ENCODE results near the gene LRRC3. TPM values are rescaled to one million over a fixed set of nuclear protein-coding genes. Genes with fewer than 3 reads are reported as not detected.

LRRC3 gene, protein sequence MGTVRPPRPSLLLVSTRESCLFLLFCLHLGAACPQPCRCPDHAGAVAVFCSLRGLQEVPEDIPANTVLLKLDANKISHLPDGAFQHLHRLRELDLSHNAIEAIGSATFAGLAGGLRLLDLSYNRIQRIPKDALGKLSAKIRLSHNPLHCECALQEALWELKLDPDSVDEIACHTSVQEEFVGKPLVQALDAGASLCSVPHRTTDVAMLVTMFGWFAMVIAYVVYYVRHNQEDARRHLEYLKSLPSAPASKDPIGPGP
- 1.6 TPM for total RNA-seq
- under 1 TPM; 0.15 to 0.44 (median 0.38) TPM for polyA plus RNA-seq

DNA sequence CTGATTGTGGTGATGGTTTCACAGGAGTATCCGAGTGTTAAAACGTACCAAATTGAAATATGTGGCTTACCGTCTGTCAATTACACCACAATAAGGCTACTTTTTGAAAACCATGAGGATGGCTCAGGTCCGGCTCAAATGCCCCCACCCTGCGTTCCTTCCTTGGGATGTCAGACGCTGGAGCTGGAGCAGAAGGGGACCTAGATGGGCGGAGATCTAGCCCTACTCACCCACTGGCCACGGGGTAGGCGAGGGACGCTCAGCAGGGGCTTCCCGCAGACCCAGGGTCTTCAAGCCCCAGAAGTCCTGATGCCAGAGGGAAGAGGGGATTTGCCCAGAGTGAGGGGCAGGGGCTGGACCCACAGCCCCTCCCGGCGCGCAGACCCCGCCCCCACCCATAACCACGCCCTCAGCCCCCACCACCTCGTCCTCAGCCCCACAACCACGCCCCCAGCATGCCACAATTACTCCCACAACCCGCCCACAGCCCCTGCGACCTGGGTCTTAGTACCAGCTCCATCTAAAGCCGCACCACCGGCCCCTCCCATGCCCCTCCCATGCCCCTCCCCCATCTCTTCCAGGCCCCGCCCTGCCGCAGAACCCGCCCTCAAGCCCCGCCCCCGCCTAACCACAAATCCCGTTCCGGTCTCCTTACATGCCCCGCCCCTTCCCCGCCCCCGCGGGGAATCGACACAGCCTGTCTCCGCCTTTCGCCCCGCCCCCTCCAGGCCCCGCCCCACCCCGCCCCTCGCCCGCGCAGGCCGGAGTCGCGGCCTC lies at the start of gene LRRC3:
LRRC3 (plus strand) TSS at position 764 of the 777 bp plus-strand sequence. CDS start 1,135 bp downstream, outside the sequence.
- Mint-ChIP-seq H3K36me3 (no peaks in the 10 kb centered on the region), H3K4me1 (peaks cover 0 to 5% (median 1%) of the 10 kb centered on the region in 4 donors), H3K9me3 (peaks cover 0 to 9% (median 2%) of the 10 kb centered on the region in 7 donors), H3K27me3 (peaks cover 14% of the 10 kb centered on the region), H3K27ac (peak within 1 kb of the TSS in 2 of 3 donors; percentile 31 to 89), H3K4me3 (peak within 1 kb of the TSS; percentile 58 to 82 (median 82))
- Histone ChIP-seq H3K9me3 (ENCODE audit: control insufficient read depth in 2 of 2, low read length in 2 of 2) (peaks cover 5 to 9% of the 10 kb centered on the region in 2 experiments), H3K27ac (ENCODE audit: insufficient read depth, low read length, poor library complexity, severe bottlenecking) (no peak within 1 kb of the TSS), H3K27me3 (ENCODE audit: control insufficient read depth, insufficient read depth, low read length) (no peaks in the 10 kb centered on the region), H3K4me1 (ENCODE audit: control insufficient read depth, insufficient read depth, low read length, poor library complexity, severe bottlenecking) (peaks cover 10% of the 10 kb centered on the region), H3K4me3 (ENCODE audit: low read depth, low read length) (no peak within 1 kb of the TSS), H3K36me3 (ENCODE audit: control insufficient read depth, insufficient read depth, low read length) (no peaks in the 10 kb centered on the region)
- ATAC-seq (ENCODE audit: low read depth in 2 of 2) (peak; percentile 77 to 81), DNase-seq (peak; percentile 76 to 86 (median 80))

DNA sequence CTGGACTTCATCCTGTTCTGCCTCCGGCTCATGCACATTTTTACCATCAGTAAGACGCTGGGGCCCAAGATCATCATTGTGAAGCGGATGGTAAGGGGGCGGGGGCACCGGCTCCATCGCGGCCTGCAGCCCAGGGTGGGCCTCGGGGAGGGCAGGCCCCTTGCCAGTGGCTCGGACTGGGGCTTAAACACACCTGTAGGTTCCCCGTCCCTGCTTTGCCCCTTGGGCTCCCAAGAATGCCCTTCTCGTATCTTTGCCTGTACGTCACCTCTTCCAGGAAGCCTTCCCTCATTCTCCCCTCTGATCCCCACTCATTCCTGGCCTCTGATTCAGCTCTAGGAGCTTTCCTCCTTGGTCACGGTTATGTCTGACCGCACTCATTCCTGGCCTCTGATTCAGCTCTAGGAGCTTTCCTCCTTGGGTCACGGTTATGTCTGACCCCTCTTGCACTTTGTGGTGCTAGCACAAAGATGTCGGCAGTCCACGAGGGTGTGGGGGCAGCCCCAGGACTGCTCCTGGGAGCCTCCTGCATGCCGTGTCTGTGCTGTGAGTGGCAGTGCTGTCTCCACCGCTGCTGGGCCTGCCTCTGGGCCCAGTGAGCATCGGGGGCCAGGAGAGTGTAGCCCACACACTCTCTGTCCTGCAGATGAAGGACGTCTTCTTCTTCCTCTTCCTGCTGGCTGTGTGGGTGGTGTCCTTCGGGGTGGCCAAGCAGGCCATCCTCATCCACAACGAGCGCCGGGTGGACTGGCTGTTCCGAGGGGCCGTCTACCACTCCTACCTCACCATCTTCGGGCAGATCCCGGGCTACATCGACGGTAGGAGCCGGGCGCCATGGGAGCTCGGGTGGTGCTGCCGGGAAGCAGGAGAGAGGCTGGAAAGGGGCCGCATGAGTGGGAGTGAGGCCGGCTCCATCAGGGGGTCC lies 49.1 kb upstream of the LRRC3 start:
- peaks cover 0 to 7% (median 0%) of the 10 kb centered on the region in 4 donors for H3K4me1 Mint-ChIP-seq
- Histone ChIP-seq H3K27me3 (ENCODE audit: control insufficient read depth, insufficient read depth, low read length) (no peaks in the 10 kb centered on the region), H3K9me3 (ENCODE audit: control insufficient read depth in 2 of 2, low read length in 2 of 2) (no peaks in the 10 kb centered on the region), H3K4me3 (ENCODE audit: low read depth, low read length) (no peak overlapping the region), H3K36me3 (ENCODE audit: control insufficient read depth, insufficient read depth, low read length) (no peaks in the 10 kb centered on the region), H3K27ac (ENCODE audit: insufficient read depth, low read length, poor library complexity, severe bottlenecking) (no peak overlapping the region), H3K4me1 (ENCODE audit: control insufficient read depth, insufficient read depth, low read length, poor library complexity, severe bottlenecking) (no peaks in the 10 kb centered on the region)
- peak overlapping the region in 1 of 3 donors; percentile 20 for H3K27ac Mint-ChIP-seq
- DNase-seq (no peak), ATAC-seq (ENCODE audit: low read depth in 2 of 2) (no peak)
- no peak overlapping the region for H3K4me3 Mint-ChIP-seq
- no peaks in the 10 kb centered on the region for H3K36me3 Mint-ChIP-seq
- H3K9me3 Mint-ChIP-seq, result peaks cover 0 to 5% (median 2%) of the 10 kb centered on the region in 7 donors
- no peaks in the 10 kb centered on the region for H3K27me3 Mint-ChIP-seq

DNA sequence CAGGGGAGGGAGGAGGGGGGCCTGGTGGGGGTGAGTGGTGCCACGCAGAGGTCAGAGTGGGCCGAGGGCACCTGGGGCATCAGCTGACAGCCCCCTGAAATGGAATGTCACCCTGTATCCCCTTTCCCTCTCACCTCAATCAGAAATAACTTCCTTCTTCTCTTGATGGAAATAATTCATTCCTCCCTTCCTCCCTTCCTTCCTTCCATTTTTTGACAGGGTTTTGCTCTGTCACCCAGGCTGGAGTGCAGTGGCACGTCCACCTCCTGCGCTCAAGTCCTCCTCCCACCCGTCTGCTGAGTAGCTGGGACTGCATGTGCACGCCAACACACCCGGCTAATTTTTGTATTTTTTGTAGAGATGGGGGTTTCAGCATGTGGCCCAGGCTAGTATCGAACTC lies 48.4 kb upstream of the LRRC3 start:
- no peak overlapping the region for H3K4me3 ChIP-seq (ENCODE audit: low read depth, low read length)
- H3K27ac ChIP-seq (ENCODE audit: insufficient read depth, low read length, poor library complexity, severe bottlenecking), result no peak overlapping the region
- ATAC-seq (ENCODE audit: low read depth in 2 of 2) (no peak), DNase-seq (no peak)
- H3K27me3 Mint-ChIP-seq, result no peaks in the 10 kb centered on the region
- no peak overlapping the region for H3K4me3 Mint-ChIP-seq
- H3K36me3 Mint-ChIP-seq, result no peaks in the 10 kb centered on the region
- H3K9me3 Mint-ChIP-seq, result peaks cover 0 to 5% (median 2%) of the 10 kb centered on the region in 7 donors
- no peaks in the 10 kb centered on the region for H3K27me3 ChIP-seq (ENCODE audit: control insufficient read depth, insufficient read depth, low read length)
- H3K9me3 ChIP-seq (ENCODE audit: control insufficient read depth in 2 of 2, low read length in 2 of 2), result no peaks in the 10 kb centered on the region
- H3K4me1 ChIP-seq (ENCODE audit: control insufficient read depth, insufficient read depth, low read length, poor library complexity, severe bottlenecking), result no peaks in the 10 kb centered on the region
- H3K27ac Mint-ChIP-seq, result peak overlapping the region in 2 of 3 donors; percentile 63 to 93
- peaks cover 0 to 7% (median 0%) of the 10 kb centered on the region in 4 donors for H3K4me1 Mint-ChIP-seq
- no peaks in the 10 kb centered on the region for H3K36me3 ChIP-seq (ENCODE audit: control insufficient read depth, insufficient read depth, low read length)

DNA sequence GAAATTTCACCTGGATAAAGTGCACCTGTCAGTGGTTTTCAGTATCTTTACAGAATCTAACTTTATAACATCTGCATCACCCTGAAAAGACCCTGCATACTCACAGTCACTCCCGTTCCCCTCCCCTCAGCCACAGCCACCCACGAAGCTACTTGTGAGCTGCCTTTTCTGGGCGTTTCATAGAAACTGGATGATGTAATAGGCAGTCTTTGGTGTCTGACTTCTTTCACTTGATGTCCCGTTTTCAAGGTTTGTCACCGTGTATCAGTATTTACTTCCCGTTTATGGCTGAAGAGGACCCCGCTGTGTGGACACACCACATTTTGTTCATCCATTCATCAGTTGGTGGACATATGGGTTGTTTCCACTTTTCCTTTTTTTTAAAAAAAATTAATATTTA lies 47.8 kb upstream of the LRRC3 start:
- no peak overlapping the region for H3K27ac ChIP-seq (ENCODE audit: insufficient read depth, low read length, poor library complexity, severe bottlenecking)
- peaks cover 0 to 7% (median 0%) of the 10 kb centered on the region in 4 donors for H3K4me1 Mint-ChIP-seq
- no peaks in the 10 kb centered on the region for H3K36me3 Mint-ChIP-seq
- no peak overlapping the region for H3K4me3 ChIP-seq (ENCODE audit: low read depth, low read length)
- H3K4me1 ChIP-seq (ENCODE audit: control insufficient read depth, insufficient read depth, low read length, poor library complexity, severe bottlenecking), result no peaks in the 10 kb centered on the region
- no peaks in the 10 kb centered on the region for H3K27me3 ChIP-seq (ENCODE audit: control insufficient read depth, insufficient read depth, low read length)
- no peaks in the 10 kb centered on the region for H3K36me3 ChIP-seq (ENCODE audit: control insufficient read depth, insufficient read depth, low read length)
- ATAC-seq (ENCODE audit: low read depth in 2 of 2) (no peak), DNase-seq (no peak)
- H3K27me3 Mint-ChIP-seq, result no peaks in the 10 kb centered on the region
- H3K4me3 Mint-ChIP-seq, result no peak overlapping the region
- peak overlapping the region in 2 of 3 donors; percentile 25 to 63 for H3K27ac Mint-ChIP-seq
- no peaks in the 10 kb centered on the region for H3K9me3 ChIP-seq (ENCODE audit: control insufficient read depth in 2 of 2, low read length in 2 of 2)
- peaks cover 0 to 5% (median 3%) of the 10 kb centered on the region in 7 donors for H3K9me3 Mint-ChIP-seq

DNA sequence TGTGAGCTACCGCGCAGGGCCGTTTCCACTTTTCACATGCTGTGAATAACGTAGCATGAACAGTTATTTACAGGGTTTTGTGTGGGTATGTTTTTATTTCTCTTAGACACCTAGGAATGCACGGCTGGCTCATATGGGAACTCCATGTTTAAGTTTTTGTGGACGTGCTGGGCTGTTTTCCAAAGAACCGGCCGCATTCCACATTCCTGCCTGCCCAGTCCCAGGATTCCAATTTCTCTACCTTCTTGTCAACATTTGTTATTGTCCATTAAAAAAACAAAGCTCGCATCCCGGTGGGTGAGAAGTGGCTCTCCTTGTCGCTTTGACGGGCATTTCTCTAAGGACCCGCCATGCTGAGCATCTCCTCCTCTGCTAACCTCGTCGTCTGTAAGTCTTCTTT lies 47.1 kb upstream of the LRRC3 start:
- Mint-ChIP-seq H3K36me3 (no peaks in the 10 kb centered on the region), H3K9me3 (peaks cover 0 to 5% (median 3%) of the 10 kb centered on the region in 7 donors), H3K4me3 (peak overlapping the region in 1 of 4 donors; percentile 21), H3K27ac (no peak overlapping the region), H3K27me3 (no peaks in the 10 kb centered on the region), H3K4me1 (peaks cover 0 to 7% (median 0%) of the 10 kb centered on the region in 4 donors)
- ATAC-seq (ENCODE audit: low read depth in 2 of 2), result no peak
- no peak for DNase-seq
- Histone ChIP-seq H3K9me3 (ENCODE audit: control insufficient read depth in 2 of 2, low read length in 2 of 2) (no peaks in the 10 kb centered on the region), H3K27ac (ENCODE audit: insufficient read depth, low read length, poor library complexity, severe bottlenecking) (no peak overlapping the region), H3K4me1 (ENCODE audit: control insufficient read depth, insufficient read depth, low read length, poor library complexity, severe bottlenecking) (no peaks in the 10 kb centered on the region), H3K27me3 (ENCODE audit: control insufficient read depth, insufficient read depth, low read length) (no peaks in the 10 kb centered on the region), H3K36me3 (ENCODE audit: control insufficient read depth, insufficient read depth, low read length) (no peaks in the 10 kb centered on the region), H3K4me3 (ENCODE audit: low read depth, low read length) (no peak overlapping the region)

DNA sequence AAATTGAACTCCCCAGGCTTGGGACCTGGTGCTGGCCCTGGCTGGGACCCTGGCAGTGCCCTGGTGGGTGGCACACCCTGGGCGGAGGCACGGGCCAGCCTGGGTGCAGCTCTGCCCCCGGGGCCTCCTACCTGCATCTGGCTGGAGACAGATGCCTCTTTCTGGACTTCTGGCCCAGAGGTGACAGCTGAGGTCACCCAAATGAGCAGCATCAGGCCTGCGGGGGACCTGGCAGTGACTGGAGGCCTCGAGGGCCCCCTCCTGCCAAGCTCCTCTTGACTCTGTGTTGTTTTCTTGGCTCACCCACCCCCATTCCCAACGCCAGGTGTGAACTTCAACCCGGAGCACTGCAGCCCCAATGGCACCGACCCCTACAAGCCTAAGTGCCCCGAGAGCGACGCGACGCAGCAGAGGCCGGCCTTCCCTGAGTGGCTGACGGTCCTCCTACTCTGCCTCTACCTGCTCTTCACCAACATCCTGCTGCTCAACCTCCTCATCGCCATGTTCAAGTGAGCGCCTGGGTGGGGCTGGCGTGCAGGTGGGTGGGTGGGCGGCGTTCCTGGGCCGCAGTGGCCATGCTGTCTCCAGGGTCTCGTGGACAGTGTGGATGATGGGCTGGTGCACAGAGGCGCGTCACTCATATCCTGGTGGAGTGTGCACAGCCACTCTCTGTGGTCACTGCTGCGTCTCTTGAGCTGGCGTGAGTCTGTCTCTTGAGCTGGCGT lies 41.6 kb upstream of the LRRC3 start:
- no peaks in the 10 kb centered on the region for H3K4me1 Mint-ChIP-seq
- DNase-seq (no peak), ATAC-seq (ENCODE audit: low read depth in 2 of 2) (no peak)
- no peaks in the 10 kb centered on the region for H3K27me3 Mint-ChIP-seq
- H3K36me3 Mint-ChIP-seq, result no peaks in the 10 kb centered on the region
- Histone ChIP-seq H3K36me3 (ENCODE audit: control insufficient read depth, insufficient read depth, low read length) (no peaks in the 10 kb centered on the region), H3K4me1 (ENCODE audit: control insufficient read depth, insufficient read depth, low read length, poor library complexity, severe bottlenecking) (no peaks in the 10 kb centered on the region), H3K27me3 (ENCODE audit: control insufficient read depth, insufficient read depth, low read length) (no peaks in the 10 kb centered on the region), H3K4me3 (ENCODE audit: low read depth, low read length) (no peak overlapping the region), H3K27ac (ENCODE audit: insufficient read depth, low read length, poor library complexity, severe bottlenecking) (no peak overlapping the region), H3K9me3 (ENCODE audit: control insufficient read depth in 2 of 2, low read length in 2 of 2) (peaks cover 0 to 7% of the 10 kb centered on the region in 2 experiments)
- no peak overlapping the region for H3K27ac Mint-ChIP-seq
- H3K4me3 Mint-ChIP-seq, result no peak overlapping the region
- peaks cover 0 to 5% (median 0%) of the 10 kb centered on the region in 7 donors for H3K9me3 Mint-ChIP-seq
